GM12878 (cell line): ENCODE data around the gene CA5A. TPM values are rescaled to one million over a fixed set of nuclear protein-coding genes. Genes with fewer than 3 reads are reported as not detected.
"Not testable (repeated sequence)": the region's sequence is repeated elsewhere in the genome, so short reads cannot be mapped to it uniquely, and the experiment has no call there.

Source experiments
- ATAC-seq: fragments of 200-7000 bp; cut with Tn5 transposase; 3 replicates; pipeline ENCODE4 v1.9.1; 2020; ENCODE audit warnings: mild to moderate bottlenecking, moderate library complexity
- BruUV-seq: library from RNA; stranded (reverse); fragments of 400-500 nt; replicated peaks from 2 replicates; lab custom pipeline; 2021; lab: Mats Ljungman, UMichigan
- CTCF ChIA-PET: fragments of 300-600 bp; sonication (Branson Sonifier 250); formaldehyde crosslinking; extraction: SDS; loops from one replicate; lab custom pipeline; 2021; ENCODE audit warnings: inconsistent platforms; lab: Yijun Ruan, JAX
- POLR2A ChIA-PET: fragments of 350-600 bp; formaldehyde crosslinking; extraction: SDS; loops from one replicate; lab custom pipeline; 2021; ENCODE audit warnings: inconsistent platforms; lab: Charles Lee
- RAD21 ChIA-PET: fragments of 300-600 bp; sonication (Branson Sonifier 250); formaldehyde crosslinking; loops from one replicate; lab custom pipeline; 2023; ENCODE audit warnings: antibody characterized with exemption; ENCODE audit not compliant: unreplicated experiment; lab: Charles Lee
- SMC1A ChIA-PET: fragments of 300-600 bp; sonication (Branson Sonifier 250); formaldehyde crosslinking; loops from one replicate; lab custom pipeline; 2023; ENCODE audit not compliant: unreplicated experiment, uncharacterized antibody; lab: Charles Lee
- DNase-seq: peaks from one replicate; pipeline ENCODE4 v3.0.0-alpha.2; 2011; ENCODE audit warnings: low read depth, low spot score
- FAIRE-seq: peaks from 3 replicates; lab custom pipeline; 2011; peaks lifted over from hg19 to GRCh38; lab: Jason Lieb, UNC
- H2AFZ ChIP-seq: 2 replicates; pipeline ENCODE4 v1.6.0; 2011; ENCODE audit warnings: low read depth, low read length, control low read depth; ENCODE audit not compliant: control insufficient read depth
- H3K27ac ChIP-seq: 2 replicates; pipeline ENCODE4 v1.5.1; 2011; ENCODE audit warnings: control low read depth; ENCODE audit not compliant: control insufficient read depth, insufficient read depth
- H3K27me3 ChIP-seq, 2 experiments: replicated peaks in 1 of 2; 2 replicates each; pipeline versions ENCODE4 v1.6.0 to v1.6.1; 2011; ENCODE audit warnings: low read length in 1 of 2; ENCODE audit not compliant: control insufficient read depth in 2 of 2, insufficient read depth in 2 of 2
- H3K36me3 ChIP-seq, 2 experiments: 2 replicates each; pipeline ENCODE4 v1.5.1; 2011; ENCODE audit warnings: low read length in 1 of 2; ENCODE audit not compliant: control insufficient read depth in 2 of 2, insufficient read depth in 2 of 2
- H3K4me1 ChIP-seq: 2 replicates; pipeline ENCODE4 v1.6.1; 2011; ENCODE audit warnings: mild to moderate bottlenecking, low read length, moderate library complexity, mixed read lengths; ENCODE audit not compliant: control insufficient read depth, insufficient read depth
- H3K4me2 ChIP-seq: 2 replicates; pipeline ENCODE4 v1.6.0; 2011; ENCODE audit warnings: control low read depth; ENCODE audit not compliant: control insufficient read depth, insufficient read depth
- H3K4me3 ChIP-seq: fragments of 200-600 bp; sonication (generic); 2 replicates; pipeline ENCODE4 v1.5.1; 2016
- H3K79me2 ChIP-seq: 2 replicates; pipeline ENCODE4 v1.6.0; 2011; ENCODE audit warnings: low read length; ENCODE audit not compliant: control insufficient read depth, insufficient read depth
- H3K9ac ChIP-seq: 2 replicates; pipeline ENCODE4 v1.8.0; 2011; ENCODE audit warnings: low read length, control low read depth, mixed read lengths; ENCODE audit not compliant: control insufficient read depth, insufficient read depth
- H3K9me3 ChIP-seq: replicated peaks from 3 replicates; pipeline ENCODE4 v1.5.1; 2011; ENCODE audit warnings: mild to moderate bottlenecking, low read length; ENCODE audit not compliant: control insufficient read depth, insufficient read depth
- H4K20me1 ChIP-seq: 2 replicates; pipeline ENCODE4 v1.6.0; 2011; ENCODE audit not compliant: control insufficient read depth, insufficient read depth
- WGBS: methylation state at CpG from one replicate; pipeline ENCODE4 v1.1.6; 2016; ENCODE audit warnings: low lambda C conversion rate; ENCODE audit not compliant: insufficient replicate concordance, insufficient coverage; ENCODE audit errors: missing lambda C conversion rate; 5-methylcytosine and 5-hydroxymethylcytosine counted together
- in situ Hi-C: fragments of 300-500 bp; cut with MboI; formaldehyde crosslinking; loops from 9 replicates; pipeline ENCODE4 v1.14.3; 2018; ENCODE audit warnings: mixed read lengths
- intact Hi-C: fragments of 100-400 bp; cut with micrococcal nuclease; formaldehyde crosslinking; loops from one replicate; pipeline ENCODE4 v1.14.2; 2022; ENCODE audit not compliant: unreplicated experiment
- polyA plus RNA-seq, 11 experiments: library from polyadenylated mRNA; depleted of rRNA in 4 of 11; unstranded in 6 of 11; stranded (reverse) in 5 of 11; fragments of >200 nt; fragmentation: Nextera tagmentation in 4 of 11; fragmentation: Illumina TruSeq in 1 of 11; extraction: Ambion mirVana in 4 of 11; extraction: Trizol in 1 of 11; gene quantifications; 1 replicate in 1 of 11; 2 replicates in 10 of 11; pipeline versions ENCODE4 v1.2.1 to v1.2.3, GENCODE V29; 2011 to 2016; ENCODE audit warnings: inconsistent platforms in 2 of 11, missing spikeins in 2 of 11, low read depth in 1 of 11
- total RNA-seq, 4 experiments: library from RNA; depleted of rRNA in 3 of 4; stranded (reverse); fragments of >200 nt in 3 of 4; fragmentation: Illumina TruSeq in 1 of 4; extraction: Trizol in 1 of 4; gene quantifications; 2 replicates each; pipeline versions ENCODE4 v1.2.1 to v1.2.3, GENCODE V29; 2013 to 2021

The CA5A gene
- total and polyA plus RNA-seq, 10 of the 15 experiments (the other 5 are each of a cell fraction or from before 2014, with no cell fraction given), result not detected

DNA sequence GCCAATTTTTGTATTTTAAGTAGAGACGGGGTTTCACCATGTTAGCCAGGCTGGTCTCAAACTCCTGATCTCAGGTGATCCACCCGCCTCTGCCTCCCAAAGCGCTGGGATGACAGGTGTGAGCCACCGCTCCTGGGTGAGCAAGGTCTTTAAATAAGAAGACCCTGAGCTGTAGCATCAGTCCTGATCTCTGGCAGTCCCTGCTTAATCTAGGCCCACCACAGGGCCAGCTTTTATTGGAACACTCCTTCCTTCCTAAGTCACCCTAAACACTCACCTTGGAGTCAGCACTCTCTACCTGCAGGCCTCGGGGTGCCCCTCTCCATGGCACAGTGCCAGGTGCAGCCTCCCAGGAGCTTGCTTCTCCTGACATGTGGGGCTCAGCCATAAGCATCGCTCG, 30.8 kb downstream of the CA5A start:
- ATAC-seq, H3K79me2 ChIP-seq, H3K4me1 ChIP-seq, FAIRE-seq, intact Hi-C loops, H3K27me3 ChIP-seq, H2AFZ ChIP-seq, DNase-seq, H3K4me3 ChIP-seq, H3K4me2 ChIP-seq, H3K36me3 ChIP-seq, H4K20me1 ChIP-seq, H3K9me3 ChIP-seq, BruUV-seq, H3K27ac ChIP-seq, H3K9ac ChIP-seq: not testable (repeated sequence)
- WGBS, result 78% methylated on average over 7 of the region's 7 CpGs
- SMC1A ChIA-PET, result interaction anchor here (0.6 to 3.1 kb wide), 3 partner anchors 35 to 129 kb away, joined by 3 to 13 read pairs (median 7); no protein-coding TSS in a partner anchor
- CTCF ChIA-PET, result interaction anchor here (1.1 to 4.3 kb wide), 8 partner anchors 9 to 145 kb away, joined by 4 to 15 read pairs (median 9); no protein-coding TSS in a partner anchor
- in situ Hi-C loops, result loop anchor here (5.0 kb wide), 1 partner anchor 128 kb away; no protein-coding TSS in a partner anchor
- POLR2A ChIA-PET, result interaction anchor here (0.6 kb wide), 1 partner anchor 136 kb away, joined by 3 read pairs; no protein-coding TSS in a partner anchor
- RAD21 ChIA-PET, result interaction anchor here (1.0 to 2.8 kb wide), 3 partner anchors 10 to 126 kb away, joined by 3 to 11 read pairs (median 5); no protein-coding TSS in a partner anchor

DNA sequence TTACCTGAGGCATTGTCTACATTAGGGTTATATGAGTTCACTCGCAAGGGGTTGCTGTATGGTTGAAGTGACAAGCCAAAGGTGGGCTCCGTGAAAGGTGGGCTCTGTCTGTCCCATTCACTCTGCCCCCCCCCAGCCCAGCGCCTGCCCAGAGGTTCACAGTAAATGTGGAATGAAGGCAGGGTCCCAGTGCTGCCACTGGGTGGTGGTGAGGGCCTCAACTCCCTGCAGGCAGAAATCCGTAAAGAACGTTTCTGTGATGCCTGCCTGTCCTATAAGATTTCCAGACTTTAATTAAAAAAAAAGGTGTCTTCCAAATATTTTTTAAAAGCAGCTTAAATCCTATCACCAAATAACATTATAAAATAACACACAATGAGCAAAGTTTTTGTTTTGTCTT, 31.4 kb downstream of the CA5A start:
- not testable (repeated sequence) for DNase-seq
- RAD21 ChIA-PET, result interaction anchor here (1.0 to 2.8 kb wide), 3 partner anchors 9 to 126 kb away, joined by 3 to 11 read pairs (median 5); no protein-coding TSS in a partner anchor

DNA sequence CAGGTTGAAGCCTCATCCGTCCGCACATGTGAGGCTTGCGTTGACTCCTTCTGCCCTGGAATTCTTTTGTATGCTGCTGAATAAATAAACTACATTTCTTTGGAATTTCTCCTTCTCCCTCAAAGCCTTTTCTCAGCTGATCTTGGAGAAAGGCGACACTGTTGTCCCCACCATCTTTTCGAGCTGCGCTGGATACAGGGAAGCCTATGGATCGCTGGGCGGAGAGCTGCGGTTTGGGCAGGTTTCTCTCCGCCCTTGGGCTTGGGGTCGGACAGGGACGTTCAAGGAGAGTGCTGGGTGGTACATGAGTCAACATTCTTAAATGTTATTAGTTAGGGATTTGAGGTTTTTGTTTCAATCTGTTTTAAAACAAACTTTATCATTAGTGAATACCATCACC, 35.8 kb downstream of the CA5A start:
- WGBS, result 71% methylated on average over 12 of the region's 12 CpGs
- RAD21 ChIA-PET, H3K27me3 ChIP-seq, DNase-seq, H3K4me3 ChIP-seq, BruUV-seq, H2AFZ ChIP-seq, FAIRE-seq, H3K9ac ChIP-seq, H3K27ac ChIP-seq, H3K9me3 ChIP-seq, SMC1A ChIA-PET, POLR2A ChIA-PET, H3K36me3 ChIP-seq, intact Hi-C loops, H3K79me2 ChIP-seq, ATAC-seq, H3K4me2 ChIP-seq, H4K20me1 ChIP-seq, in situ Hi-C loops: not testable (repeated sequence)
- CTCF ChIA-PET, result interaction anchor here (1.2 to 1.6 kb wide), 4 partner anchors 28 to 121 kb away, joined by 3 to 11 read pairs (median 4); no protein-coding TSS in a partner anchor
- peaks cover 22% of the 10 kb centered on the region for H3K4me1 ChIP-seq

More for the DNA sequence above, 31.4 kb downstream of the CA5A start:
- BruUV-seq, H4K20me1 ChIP-seq, ATAC-seq, H2AFZ ChIP-seq, H3K27me3 ChIP-seq, H3K9me3 ChIP-seq, H3K4me1 ChIP-seq, FAIRE-seq, H3K4me3 ChIP-seq, intact Hi-C loops, H3K9ac ChIP-seq, H3K36me3 ChIP-seq, H3K27ac ChIP-seq, H3K79me2 ChIP-seq, H3K4me2 ChIP-seq: not testable (repeated sequence)
- ChIA-PET POLR2A (interaction anchor here (0.6 kb wide), 1 partner anchor 33 kb away, joined by 3 read pairs; no protein-coding TSS in a partner anchor), SMC1A (interaction anchor here (1.0 to 1.7 kb wide), 2 partner anchors 125 kb away, joined by 4 to 7 read pairs; no protein-coding TSS in a partner anchor), CTCF (interaction anchor here (1.1 to 4.3 kb wide), 6 partner anchors 9 to 144 kb away, joined by 4 to 15 read pairs (median 12); no protein-coding TSS in a partner anchor)
- 68% methylated on average over 5 of the region's 5 CpGs for WGBS
- in situ Hi-C loops, result loop anchor here (5.0 kb wide), 1 partner anchor 128 kb away; no protein-coding TSS in a partner anchor
